Fibroblast of peridontal ligament (primary cell): Measurements from ENCODE around the gene KIF6.
"Not testable (repeated sequence)": the region's sequence is repeated elsewhere in the genome, so short reads cannot be mapped to it uniquely, and the experiment has no call there.

Experiments used
- DNase-seq: peaks from one replicate; pipeline ENCODE4 v3.0.0-alpha.2; 2010; ENCODE audit errors: extremely low read depth

Gene KIF6

GRCh38 chr6:39553860-39554802 lies 171.1 kb downstream of the KIF6 start:
- peak; percentile 69 for DNase-seq

DNA sequence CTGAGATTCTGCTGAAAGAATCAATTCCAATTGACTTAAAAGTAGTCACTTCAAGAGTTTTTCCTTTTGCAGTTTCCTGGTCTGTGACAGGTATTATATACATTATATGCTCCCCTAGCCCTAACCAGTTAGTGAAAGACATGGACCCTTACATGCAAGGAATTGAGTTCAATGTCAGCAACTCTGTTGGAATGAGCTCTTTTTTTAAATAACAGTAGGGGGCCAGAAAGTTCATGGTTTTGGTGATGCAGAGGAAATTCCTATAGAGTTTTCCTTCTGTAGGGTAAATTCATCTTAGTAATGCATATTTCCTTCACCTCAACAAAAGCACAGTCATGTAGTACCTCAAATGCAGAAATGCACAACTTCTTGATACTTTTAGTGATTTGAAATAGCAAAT lies 172.2 kb downstream of the KIF6 start:
- DNase-seq, result no peak

- no peak for DNase-seq
Measured at GRCh38 chr6:39550191-39550590, 175.0 kb downstream of the KIF6 start.

DNA sequence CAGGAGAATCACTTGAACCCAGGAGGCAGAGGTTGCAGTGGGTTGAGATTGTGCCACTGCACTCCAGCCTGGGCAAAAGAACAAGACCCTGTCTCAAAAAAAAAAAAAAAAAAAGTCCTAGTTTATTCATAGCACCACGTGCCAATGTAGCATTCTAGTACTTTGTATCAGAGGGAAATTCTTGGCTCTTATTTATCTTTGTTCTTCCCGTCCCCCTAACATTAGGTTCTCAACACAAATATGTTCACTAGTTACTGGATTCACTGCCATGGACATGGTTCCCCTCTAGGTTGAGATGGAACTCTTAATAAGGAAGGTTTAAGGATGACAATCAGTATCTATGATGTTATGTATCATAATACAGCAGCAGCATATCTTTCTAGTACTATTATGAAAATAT lies 178.5 kb downstream of the KIF6 start:
- no peak for DNase-seq

DNA sequence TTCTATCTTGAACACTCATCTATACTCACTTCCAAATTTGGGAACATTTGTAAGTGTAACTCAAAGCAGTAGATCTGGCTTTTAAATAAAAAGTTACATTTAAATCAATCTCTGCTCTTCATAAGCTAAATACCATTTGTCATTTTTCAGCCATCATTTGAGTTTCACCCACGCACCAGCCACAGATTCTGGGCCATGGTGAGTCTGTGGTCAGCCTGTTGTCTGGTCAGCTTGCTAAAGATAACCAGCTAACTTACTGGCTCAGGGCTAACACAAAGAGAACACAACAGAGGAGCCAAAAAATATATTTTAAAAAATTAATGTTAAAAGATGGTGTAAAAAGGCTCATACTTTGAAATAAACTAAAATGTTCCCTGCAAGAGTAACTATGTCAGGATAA lies 181.3 kb downstream of the KIF6 start:
- DNase-seq, result no peak

DNA sequence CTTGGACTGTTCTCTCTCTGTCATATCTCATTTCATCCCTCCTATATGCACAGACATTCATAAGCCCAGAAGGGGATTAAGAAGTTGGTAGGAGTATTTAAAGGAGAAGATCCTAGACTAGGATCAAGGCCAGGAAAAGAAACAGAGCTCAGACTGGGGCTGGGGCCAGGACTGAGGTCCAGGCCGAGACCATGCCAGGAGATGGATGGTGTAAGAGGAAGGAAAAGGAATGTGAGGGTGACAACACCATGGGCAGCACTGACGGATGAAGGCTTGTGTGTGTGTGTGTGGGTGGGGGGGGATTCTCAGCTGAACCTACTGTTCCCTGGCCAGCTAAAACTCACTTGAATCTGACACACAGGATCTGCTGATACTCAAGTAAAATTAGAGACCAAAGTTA lies 182.1 kb downstream of the KIF6 start:
- peak; percentile 69 for DNase-seq

DNA sequence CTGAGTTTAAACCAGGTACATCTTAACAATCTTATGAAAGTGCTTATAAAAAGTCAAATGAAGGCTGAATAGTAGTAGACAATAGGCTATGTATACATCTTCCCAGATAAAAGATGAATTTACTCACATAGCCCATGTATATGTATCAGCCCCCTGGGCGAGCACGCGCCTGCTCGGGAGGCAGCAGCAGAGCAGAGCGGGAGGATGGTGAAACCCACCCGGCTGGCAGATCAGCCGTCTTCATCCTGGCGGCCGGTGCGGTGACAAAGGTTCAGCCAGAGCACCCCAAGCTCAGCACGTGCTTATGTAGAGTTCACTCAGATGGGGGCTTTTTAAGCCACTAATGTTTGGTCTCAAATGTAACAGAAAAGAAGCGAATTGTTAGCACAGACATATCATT lies 184.8 kb downstream of the KIF6 start:
- DNase-seq, result no peak

DNA sequence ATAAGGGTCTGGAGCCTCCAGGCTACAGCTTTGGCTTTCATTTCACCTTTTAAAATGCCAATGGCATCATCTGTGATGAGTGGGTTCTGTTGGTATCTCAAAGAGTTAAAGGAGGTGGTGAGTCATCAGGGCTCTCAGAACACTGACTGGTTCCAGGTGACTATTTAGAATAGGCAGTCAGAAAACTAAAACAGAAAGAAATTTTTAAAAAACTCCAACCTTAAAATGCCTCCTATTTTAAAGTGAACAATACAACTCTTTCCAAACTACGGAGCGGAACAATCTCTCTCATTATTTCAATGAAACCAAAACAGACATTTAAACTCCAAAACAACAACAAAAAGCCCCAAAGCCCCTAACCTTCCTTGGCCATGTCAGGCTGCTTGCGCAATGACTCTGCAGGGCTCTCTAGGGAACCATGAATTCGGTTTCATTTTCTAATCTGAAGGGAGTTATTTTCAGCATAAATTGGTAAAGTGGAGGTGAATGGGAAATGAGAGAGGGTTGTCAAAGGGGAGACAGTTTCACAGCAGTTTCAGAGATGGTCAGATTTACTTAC lies 194.9 kb downstream of the KIF6 start:
- peak; percentile 54 for DNase-seq

- DNase-seq, result no peak
Measured at GRCh38 chr6:39527792-39528564, 197.2 kb downstream of the KIF6 start.

DNA sequence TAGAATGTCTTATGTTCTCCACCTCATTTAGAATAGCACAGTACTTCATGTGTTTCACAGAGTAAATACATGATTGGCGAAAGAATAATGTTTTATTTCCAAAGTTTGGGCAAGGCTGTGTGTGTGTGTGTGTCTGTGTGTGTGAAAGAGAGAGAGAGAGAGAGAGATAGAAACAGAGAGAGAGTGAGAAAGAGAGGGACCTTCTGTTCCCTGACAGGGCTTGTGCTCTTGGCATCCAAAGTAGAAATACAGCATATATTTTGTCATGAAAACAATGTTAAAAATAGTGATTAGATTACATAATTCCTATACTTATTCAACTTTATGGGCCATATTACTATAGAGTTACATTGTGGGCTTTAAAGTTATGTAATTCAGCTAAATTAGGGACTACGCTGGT lies 201.2 kb downstream of the KIF6 start:
- DNase-seq, result no peak

GRCh38 chr6:39521958-39522357 lies 203.2 kb downstream of the KIF6 start:
- no peak for DNase-seq

GRCh38 chr6:39520916-39521315 lies 204.3 kb downstream of the KIF6 start:
- no peak for DNase-seq

GRCh38 chr6:39520411-39520810 lies 204.8 kb downstream of the KIF6 start:
- DNase-seq, result no peak

GRCh38 chr6:39518221-39518620 lies 207.0 kb downstream of the KIF6 start:
- peak; percentile 29 for DNase-seq

DNA sequence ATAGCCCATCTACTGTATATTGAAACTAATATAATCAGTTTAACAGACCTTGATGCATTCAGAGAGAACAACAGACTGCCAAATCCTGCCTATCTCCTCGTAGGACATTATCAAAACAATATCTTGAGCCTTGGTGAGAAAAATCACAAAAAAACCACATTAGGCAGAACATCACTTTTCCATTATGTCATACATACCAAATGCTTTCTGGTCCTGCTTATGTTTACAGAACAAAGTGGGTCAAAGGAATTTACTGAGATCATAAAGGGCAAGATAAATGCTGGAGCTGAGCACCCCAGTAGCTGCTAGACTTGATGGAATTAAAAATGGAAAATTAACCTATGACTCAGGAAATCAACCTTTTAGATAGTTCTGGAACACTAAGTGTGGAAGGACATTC lies 207.5 kb downstream of the KIF6 start:
- peak; percentile 87 for DNase-seq

- DNase-seq, result no peak
Measured at GRCh38 chr6:39516471-39516870, 208.7 kb downstream of the KIF6 start.

GRCh38 chr6:39515471-39515870 lies 209.7 kb downstream of the KIF6 start:
- no peak for DNase-seq

DNA sequence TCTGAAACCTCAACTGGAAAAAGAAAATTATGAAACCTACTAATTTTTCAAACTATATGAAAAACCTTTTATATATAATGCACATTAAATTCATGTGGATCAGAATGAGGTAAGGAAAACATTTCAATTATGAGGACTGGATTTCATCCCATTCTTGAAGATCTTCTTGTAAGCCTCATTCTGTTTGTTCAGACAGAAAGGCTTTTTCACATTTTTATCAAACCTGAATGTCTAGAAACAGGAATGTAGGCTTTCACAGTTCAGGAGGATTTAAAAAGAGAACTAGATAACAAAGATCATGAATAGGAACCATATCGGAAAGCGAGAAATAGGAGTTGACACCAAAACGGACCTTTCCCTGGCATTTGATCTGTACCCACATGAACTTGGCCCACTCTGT lies 210.2 kb downstream of the KIF6 start:
- DNase-seq, result no peak

DNA sequence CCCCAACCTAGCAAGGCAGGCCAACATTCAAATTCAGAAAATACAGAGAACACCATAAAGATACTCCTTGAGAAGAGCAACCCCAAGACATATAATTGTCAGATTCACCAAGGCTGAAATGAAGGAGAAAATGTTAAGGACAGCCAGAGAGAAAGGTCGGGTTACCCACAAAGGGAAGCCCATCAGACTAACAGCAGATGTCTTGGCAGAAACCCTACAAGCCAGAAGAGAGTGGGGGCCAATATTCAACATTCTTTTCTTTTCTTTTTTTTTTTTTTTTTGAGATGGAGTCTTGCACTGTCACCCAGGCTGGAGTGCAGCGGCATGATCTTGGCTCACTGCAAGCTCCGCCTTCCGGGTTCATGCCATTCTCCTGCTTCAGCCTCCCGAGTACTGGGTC lies 215.4 kb downstream of the KIF6 start:
- DNase-seq, result not testable (repeated sequence)

DNA sequence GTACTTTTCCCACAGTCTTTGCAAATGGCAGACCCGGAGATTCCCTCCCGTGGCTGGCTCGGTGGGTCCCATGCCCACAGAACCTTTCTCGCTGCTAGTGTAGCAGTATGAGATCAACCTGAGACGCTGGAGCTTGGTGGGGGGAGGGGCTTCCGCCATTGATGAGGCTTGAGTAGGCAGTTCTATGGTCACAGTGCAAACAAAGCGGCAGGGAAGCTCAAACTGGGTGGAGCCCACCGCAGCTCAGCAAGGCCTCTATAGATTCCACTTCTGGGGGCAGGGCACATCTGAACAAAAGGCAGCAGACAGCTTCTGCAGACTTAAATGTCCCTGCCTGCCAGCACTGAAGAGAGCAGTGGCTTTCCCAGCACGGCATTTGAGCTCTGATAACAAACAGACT lies 216.7 kb downstream of the KIF6 start:
- DNase-seq, result no peak

- DNase-seq, result no peak
Measured at GRCh38 chr6:39507331-39507998, 217.7 kb downstream of the KIF6 start.

- not testable (repeated sequence) for DNase-seq
Measured at GRCh38 chr6:39502362-39502955, 222.7 kb downstream of the KIF6 start.
